Endothelial cell of umbilical vein (primary cell): Measurements from ENCODE around the gene LRP1B. TPM values are rescaled to one million over a fixed set of nuclear protein-coding genes. Genes with fewer than 3 reads are reported as not detected.

Source experiments
- BruUV-seq: library from RNA; stranded (reverse); fragments of 400-500 nt; replicated peaks from 2 replicates; lab custom pipeline; 2021; lab: Mats Ljungman, UMichigan
- CTCF ChIA-PET: fragments of 300-600, 350-600 bp; sonication (Branson Sonifier 250); formaldehyde crosslinking; loops from one replicate; lab custom pipeline; 2021; ENCODE audit warnings: antibody characterized with exemption, inconsistent platforms; lab: Charles Lee
- POLR2A ChIA-PET: fragments of 300-600, 350-600 bp; sonication (Branson Sonifier 250); formaldehyde crosslinking; loops from one replicate; lab custom pipeline; 2021; ENCODE audit warnings: antibody characterized with exemption, inconsistent platforms; lab: Charles Lee
- DNase-seq: peaks from one replicate; pipeline ENCODE4 v3.0.0-alpha.2; 2011; ENCODE audit warnings: low read depth, low spot score
- FAIRE-seq: peaks from 2 replicates; lab custom pipeline; 2011; peaks lifted over from hg19 to GRCh38; lab: Jason Lieb, UNC
- H2AFZ ChIP-seq: 2 replicates; pipeline ENCODE4 v1.6.0; 2012; ENCODE audit warnings: low read depth, low read length, control low read depth, inconsistent platforms
- H3K27ac ChIP-seq: 2 replicates; pipeline ENCODE4 v1.5.1; 2011; ENCODE audit warnings: low read depth, mild to moderate bottlenecking, control low read depth, low read length, moderate library complexity; ENCODE audit not compliant: insufficient read depth
- H3K27me3 ChIP-seq, 2 experiments: 2 replicates each; pipeline versions ENCODE4 v1.6.0 to v1.6.1; 2011; ENCODE audit warnings: low read length in 2 of 2, mixed read lengths in 1 of 2; ENCODE audit not compliant: control insufficient read depth in 2 of 2, insufficient read depth in 2 of 2
- H3K36me3 ChIP-seq, 2 experiments: 2 replicates in 1 of 2; 3 replicates in 1 of 2; pipeline ENCODE4 v1.5.1; 2011; ENCODE audit warnings: low read length in 2 of 2, mild to moderate bottlenecking in 1 of 2, moderate library complexity in 1 of 2; ENCODE audit not compliant: control insufficient read depth in 2 of 2, insufficient read depth in 2 of 2; ENCODE audit errors: extremely low read depth in 1 of 2
- H3K4me1 ChIP-seq: 3 replicates; pipeline ENCODE4 v1.5.1; 2011; ENCODE audit warnings: mild to moderate bottlenecking, low read length; ENCODE audit not compliant: control insufficient read depth, insufficient read depth; ENCODE audit errors: extremely low read depth
- H3K4me2 ChIP-seq: 2 replicates; pipeline ENCODE4 v1.6.1; 2011; ENCODE audit warnings: low read length, control low read depth, mixed read lengths; ENCODE audit not compliant: insufficient read depth
- H3K4me3 ChIP-seq, 3 experiments: fragments of 200-600 bp in 1 of 3; sonication (generic), shearing (Covaris generic) in 1 of 3; replicated peaks in 1 of 3; 2 replicates each; pipeline ENCODE4 v1.5.1; 2011 to 2016; ENCODE audit warnings: control low read depth in 3 of 3, low read length in 3 of 3, mild to moderate bottlenecking in 2 of 3, inconsistent platforms in 1 of 3, low read depth in 1 of 3, moderate library complexity in 1 of 3; ENCODE audit not compliant: insufficient read depth in 1 of 3
- H3K79me2 ChIP-seq: 2 replicates; pipeline ENCODE4 v1.6.0; 2012; ENCODE audit warnings: low read length, inconsistent platforms; ENCODE audit not compliant: control insufficient read depth, insufficient read depth
- H3K9ac ChIP-seq: replicated peaks from 2 replicates; pipeline ENCODE3; 2011; ENCODE audit warnings: low read length, control low read depth; ENCODE audit not compliant: insufficient read depth; ENCODE audit errors: extremely low read depth
- H3K9me1 ChIP-seq: replicated peaks from 3 replicates; pipeline ENCODE4 v1.6.0; 2011; ENCODE audit warnings: mild to moderate bottlenecking, low read length; ENCODE audit not compliant: control insufficient read depth, insufficient read depth; ENCODE audit errors: extremely low read depth
- H3K9me3 ChIP-seq: replicated peaks from 2 replicates; pipeline ENCODE4 v1.5.1; 2012; ENCODE audit warnings: low read length, inconsistent platforms; ENCODE audit not compliant: control insufficient read depth, insufficient read depth
- H4K20me1 ChIP-seq: replicated peaks from 2 replicates; pipeline ENCODE3; 2011; ENCODE audit warnings: mild to moderate bottlenecking, low read length; ENCODE audit not compliant: control insufficient read depth, insufficient read depth; ENCODE audit errors: extremely low read depth
- EZH2 ChIP-seq: IDR thresholded peaks from 2 replicates; pipeline ENCODE4 v1.6.1; 2012; ENCODE audit warnings: borderline replicate concordance, low read depth, mild to moderate bottlenecking, moderate library complexity, low read length, inconsistent platforms; ENCODE audit not compliant: severe bottlenecking
- FOS ChIP-seq: IDR thresholded peaks from 2 replicates; pipeline ENCODE4 v1.6.1; 2011; ENCODE audit warnings: mild to moderate bottlenecking, low read length, moderate library complexity, borderline replicate concordance; ENCODE audit not compliant: insufficient read depth
- GATA2 ChIP-seq: IDR thresholded peaks from 2 replicates; pipeline ENCODE4 v1.7.0; 2011; ENCODE audit warnings: low read depth, mild to moderate bottlenecking, moderate library complexity, mixed read lengths, low read length; ENCODE audit not compliant: insufficient read length, insufficient read depth
- JUN ChIP-seq: IDR thresholded peaks from 2 replicates; pipeline ENCODE4 v1.6.1; 2011; ENCODE audit warnings: borderline replicate concordance, low read depth; ENCODE audit not compliant: insufficient read length, insufficient read depth
- MAX ChIP-seq: IDR thresholded peaks from 2 replicates; pipeline ENCODE4 v1.6.1; 2011; ENCODE audit not compliant: insufficient read depth, insufficient read length
- MYC ChIP-seq: IDR thresholded peaks from one replicate; pipeline ENCODE4 v1.6.1; 2011; ENCODE audit warnings: mild to moderate bottlenecking, low read depth, low read length
- POLR2A ChIP-seq: IDR thresholded peaks from 2 replicates; pipeline ENCODE4 v1.6.1; 2012; ENCODE audit warnings: low read depth, mild to moderate bottlenecking, control low read depth, low read length
- POLR2AphosphoS5 ChIP-seq: IDR thresholded peaks from 2 replicates; pipeline ENCODE4 v1.6.1; 2012; ENCODE audit warnings: low read depth, mild to moderate bottlenecking, control low read depth, low read length, moderate library complexity; ENCODE audit not compliant: insufficient read depth
- dilution Hi-C: fragments of 300-500 bp; cut with MboI; formaldehyde crosslinking; loops from one replicate; pipeline ENCODE4 v1.15.0; 2019; ENCODE audit warnings: low sequenced_read_pairs; ENCODE audit not compliant: extremely low pct_ligation_motif_present
- intact Hi-C: fragments of 100-400 bp; cut with micrococcal nuclease; formaldehyde crosslinking; loops from one replicate; pipeline ENCODE4 v1.10.0; 2022
- polyA plus RNA-seq, 4 experiments: library from polyadenylated mRNA; depleted of rRNA in 3 of 4; stranded (reverse) in 3 of 4; unstranded in 1 of 4; fragments of >200 nt; gene quantifications; 2 replicates each; pipeline versions ENCODE4 v1.2.1 to v1.2.3, GENCODE V29; 2011 to 2012; ENCODE audit warnings: missing spikeins in 1 of 4
- total RNA-seq: library from RNA; stranded (reverse); gene quantifications from 2 replicates; pipeline ENCODE4 v1.2.3, GENCODE V29; 2021
- TF ChIP-seq, protein P1 (sequence below), 2 donors: IDR thresholded peaks; 1 replicate in 1 of 2; 2 replicates in 1 of 2; pipeline ENCODE4 v1.5.1; 2011; ENCODE audit warnings: low read length in 2 of 2, mild to moderate bottlenecking in 2 of 2, moderate library complexity in 2 of 2, control low read depth in 1 of 2, inconsistent platforms in 1 of 2, low read depth in 1 of 2; ENCODE audit not compliant: insufficient read depth in 1 of 2; ENCODE audit errors: extremely low read depth in 1 of 2

The LRP1B gene
- total and polyA plus RNA-seq, 2 donors (not counting 3 experiments of a cell fraction or from before 2014, with no cell fraction given), result 0.03 to 0.07 TPM

GRCh38 chr2:141947396-141948114 is 183.3 kb downstream of the LRP1B start:
- intact Hi-C loops (no loop called here), dilution Hi-C loops (no loop called here)
- no peak for FAIRE-seq
- Histone ChIP-seq H3K4me2 (no peak overlapping the region), H3K27me3 (no peaks in the 10 kb centered on the region), H3K36me3 (no peaks in the 10 kb centered on the region), H3K4me1 (no peaks in the 10 kb centered on the region), H3K9me3 (no peaks in the 10 kb centered on the region), H3K79me2 (no peaks in the 10 kb centered on the region), H2AFZ (no peak overlapping the region), H3K27ac (no peak overlapping the region), H4K20me1 (no peaks in the 10 kb centered on the region), H3K9ac (no peak overlapping the region), H3K4me3 (no peak overlapping the region), H3K9me1 (no peaks in the 10 kb centered on the region)
- no peak for DNase-seq
- TF ChIP-seq MAX (no peak), GATA2 (no peak), POLR2AphosphoS5 (no peak), EZH2 (no peak), POLR2A (no peak), MYC (no peak), JUN (no peak)
- POLR2A ChIA-PET, result no interaction called here
- BruUV-seq, result no TSS peak
- CTCF ChIA-PET, result interaction anchor here (1.8 kb wide), 1 partner anchor 25 kb away, joined by 4 read pairs; no protein-coding TSS in a partner anchor

- BruUV-seq, result no TSS peak
- no peak for TF ChIP-seq JUN
- no peak for TF ChIP-seq MYC
- TF ChIP-seq POLR2AphosphoS5, result no peak
- TF ChIP-seq POLR2A, result no peak
- no peak for TF ChIP-seq FOS
- TF ChIP-seq GATA2, result no peak
- TF ChIP-seq, protein P1, sequence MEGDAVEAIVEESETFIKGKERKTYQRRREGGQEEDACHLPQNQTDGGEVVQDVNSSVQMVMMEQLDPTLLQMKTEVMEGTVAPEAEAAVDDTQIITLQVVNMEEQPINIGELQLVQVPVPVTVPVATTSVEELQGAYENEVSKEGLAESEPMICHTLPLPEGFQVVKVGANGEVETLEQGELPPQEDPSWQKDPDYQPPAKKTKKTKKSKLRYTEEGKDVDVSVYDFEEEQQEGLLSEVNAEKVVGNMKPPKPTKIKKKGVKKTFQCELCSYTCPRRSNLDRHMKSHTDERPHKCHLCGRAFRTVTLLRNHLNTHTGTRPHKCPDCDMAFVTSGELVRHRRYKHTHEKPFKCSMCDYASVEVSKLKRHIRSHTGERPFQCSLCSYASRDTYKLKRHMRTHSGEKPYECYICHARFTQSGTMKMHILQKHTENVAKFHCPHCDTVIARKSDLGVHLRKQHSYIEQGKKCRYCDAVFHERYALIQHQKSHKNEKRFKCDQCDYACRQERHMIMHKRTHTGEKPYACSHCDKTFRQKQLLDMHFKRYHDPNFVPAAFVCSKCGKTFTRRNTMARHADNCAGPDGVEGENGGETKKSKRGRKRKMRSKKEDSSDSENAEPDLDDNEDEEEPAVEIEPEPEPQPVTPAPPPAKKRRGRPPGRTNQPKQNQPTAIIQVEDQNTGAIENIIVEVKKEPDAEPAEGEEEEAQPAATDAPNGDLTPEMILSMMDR (IDR thresholded peaks at IDR 0.05; ENCODE audit: extremely low read depth in 1 of 2, insufficient read depth in 1 of 2, low read depth in 1 of 2, low read length in 2 of 2), result no peak
- TF ChIP-seq EZH2, result no peak
- TF ChIP-seq MAX, result no peak
These were observed 184.8 kb downstream of the LRP1B start for GRCh38 chr2:141946016-141946415.

More at GRCh38 chr2:141946016-141946415, 184.8 kb downstream of the LRP1B start:
- H3K79me2 ChIP-seq, result no peaks in the 10 kb centered on the region
- no peaks in the 10 kb centered on the region for H3K9me3 ChIP-seq
- dilution Hi-C loops, result no loop called here
- H3K9ac ChIP-seq, result no peak overlapping the region
- ChIA-PET CTCF (no interaction called here), POLR2A (no interaction called here)
- H4K20me1 ChIP-seq, result no peaks in the 10 kb centered on the region
- H3K27ac ChIP-seq, result no peak overlapping the region
- H3K27me3 ChIP-seq, result no peaks in the 10 kb centered on the region
- no peaks in the 10 kb centered on the region for H3K9me1 ChIP-seq
- intact Hi-C loops, result no loop called here
- DNase-seq (no peak), FAIRE-seq (no peak)
- no peaks in the 10 kb centered on the region for H3K36me3 ChIP-seq
- no peak overlapping the region for H3K4me3 ChIP-seq
- H2AFZ ChIP-seq, result no peak overlapping the region
- no peaks in the 10 kb centered on the region for H3K4me1 ChIP-seq
- no peak overlapping the region for H3K4me2 ChIP-seq
